Loucy (cell line): ENCODE data around the gene NIPBL.

Source experiments
- H2AFZ ChIP-seq: fragments of 200-600 bp; sonication (generic); 2 replicates; pipeline ENCODE4 v1.6.0; 2016; ENCODE audit warnings: antibody characterized with exemption, mild to moderate bottlenecking, low read length, moderate library complexity
- H3F3A ChIP-seq: fragments of 200-600 bp; 2 replicates; pipeline ENCODE4 v1.6.0; 2016; ENCODE audit warnings: antibody characterized with exemption, low read depth, mild to moderate bottlenecking
- H3K27me3 ChIP-seq: fragments of 200-600 bp; sonication (generic); 2 replicates; pipeline ENCODE4 v1.6.1; 2014; ENCODE audit warnings: low read length, mild to moderate bottlenecking; ENCODE audit not compliant: insufficient read depth, poor library complexity, severe bottlenecking
- H3K36me3 ChIP-seq: fragments of 200-600 bp; sonication (generic); 2 replicates; pipeline ENCODE4 v1.6.1; 2016; ENCODE audit warnings: low read length; ENCODE audit not compliant: insufficient read depth
- H3K4me1 ChIP-seq: fragments of 200-600 bp; sonication (generic); 2 replicates; pipeline ENCODE4 v1.5.1; 2014; ENCODE audit warnings: low read length, mild to moderate bottlenecking; ENCODE audit not compliant: insufficient read depth, poor library complexity, severe bottlenecking
- H3K4me2 ChIP-seq: fragments of 200-600 bp; sonication (generic); 2 replicates; pipeline ENCODE4 v1.6.0; 2014; ENCODE audit warnings: antibody characterized with exemption, low read length, low read depth, mild to moderate bottlenecking; ENCODE audit not compliant: poor library complexity, severe bottlenecking
- H3K4me3 ChIP-seq: fragments of 200-600 bp; sonication (generic); 2 replicates; pipeline ENCODE4 v1.5.1; 2014; ENCODE audit warnings: low read length, mild to moderate bottlenecking, mixed read lengths; ENCODE audit not compliant: poor library complexity, severe bottlenecking
- H3K79me2 ChIP-seq: fragments of 200-600 bp; sonication (generic); 2 replicates; pipeline ENCODE4 v1.6.1; 2014; ENCODE audit warnings: low read length; ENCODE audit not compliant: insufficient read depth
- H3K9ac ChIP-seq: fragments of 200-600 bp; sonication (generic); 2 replicates; pipeline ENCODE4 v1.6.0; 2014; ENCODE audit warnings: mild to moderate bottlenecking, low read depth, low read length, moderate library complexity; ENCODE audit not compliant: poor library complexity, severe bottlenecking
- H3K9me2 ChIP-seq: fragments of 200-600 bp; sonication (generic); replicated peaks from 2 replicates; pipeline ENCODE4 v1.6.1; 2016; ENCODE audit warnings: low read depth, low read length, mixed read lengths
- H3K9me3 ChIP-seq: fragments of 200-600 bp; sonication (generic); 2 replicates; pipeline ENCODE4 v1.6.1; 2014; ENCODE audit warnings: mild to moderate bottlenecking, antibody characterized with exemption, low read length, low read depth; ENCODE audit not compliant: insufficient read depth
- H4K20me1 ChIP-seq: fragments of 200-600 bp; sonication (generic); 2 replicates; pipeline ENCODE4 v1.6.0; 2014; ENCODE audit warnings: antibody characterized with exemption, low read length, mild to moderate bottlenecking; ENCODE audit not compliant: insufficient read depth, poor library complexity, severe bottlenecking
- EZH2phosphoT487 ChIP-seq: fragments of 200-600 bp; IDR thresholded peaks from 2 replicates; pipeline ENCODE4 v1.6.1; 2018; ENCODE audit warnings: antibody characterized with exemption, mild to moderate bottlenecking, moderate library complexity, borderline replicate concordance
- TF ChIP-seq, protein P1 (sequence below): fragments of 200-600 bp; sonication (generic); conservative IDR thresholded peaks from 2 replicates; pipeline ENCODE4 v1.5.1; 2014; ENCODE audit warnings: mild to moderate bottlenecking, antibody characterized with exemption, low read length

The NIPBL gene

DNA sequence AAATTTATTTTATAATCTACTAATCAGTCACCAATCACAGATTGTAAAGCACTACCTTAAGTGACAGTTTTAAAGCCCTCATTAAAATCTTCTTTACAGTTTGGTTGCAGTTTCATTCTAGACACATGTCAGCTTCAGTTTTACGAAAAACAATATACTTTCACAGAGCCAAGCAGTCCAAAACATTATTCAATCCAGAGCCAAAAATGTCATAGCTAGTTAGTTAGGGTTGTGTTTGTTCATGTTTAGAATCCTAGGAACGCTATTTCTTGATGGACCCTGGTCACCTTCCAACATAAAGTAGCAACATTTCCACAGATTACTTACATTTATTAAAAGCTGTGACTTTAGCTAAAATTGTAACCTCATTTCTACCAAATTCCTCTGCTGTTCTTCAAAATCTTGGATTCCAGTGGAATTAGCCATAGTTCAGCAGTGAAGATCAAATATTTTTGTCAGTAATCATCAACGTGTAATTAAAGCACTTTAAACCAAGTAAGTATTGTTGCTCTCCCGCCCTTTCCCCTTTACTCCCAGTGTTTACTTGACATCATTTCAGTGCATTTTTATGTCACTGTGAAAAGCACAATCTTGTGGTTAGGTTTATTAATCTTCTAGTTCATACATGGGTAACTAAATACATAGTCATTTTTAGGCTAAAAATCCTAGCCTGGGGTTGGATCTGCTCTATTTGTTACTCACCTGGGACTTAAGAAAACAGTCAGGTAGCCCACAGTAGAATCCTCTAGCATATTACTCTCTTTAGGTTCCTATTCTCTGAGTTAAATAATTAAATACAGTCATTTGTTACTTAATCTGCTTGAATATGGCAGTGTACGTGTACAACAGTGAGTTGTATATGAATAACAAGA, 74.3 kb downstream of the NIPBL start:
- H3K4me2 ChIP-seq = no peak overlapping the region
- H3K4me3 ChIP-seq = no peak overlapping the region

DNA sequence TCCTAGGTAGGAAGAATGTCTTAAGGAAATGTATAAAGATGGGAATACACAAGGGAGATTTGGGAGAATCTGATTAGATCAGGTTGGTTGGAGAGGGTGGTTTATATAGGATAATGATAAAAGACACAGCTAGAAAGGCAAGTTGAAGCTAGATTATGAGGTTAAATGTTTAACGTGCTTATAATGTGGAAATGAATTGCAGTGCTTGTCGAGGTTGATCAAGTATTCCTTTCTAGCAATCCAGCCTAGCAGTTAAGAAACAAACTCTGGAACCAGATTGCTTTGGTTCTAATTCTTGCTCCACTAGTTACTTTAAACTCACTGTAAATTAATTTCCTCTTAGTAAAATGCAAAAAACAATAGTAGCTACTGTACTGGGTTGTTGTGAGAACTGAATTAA, 76.5 kb downstream of the NIPBL start:
- H3K4me2 ChIP-seq = no peak overlapping the region
- peaks cover 27% of the 10 kb centered on the region for H3K4me1 ChIP-seq
- TF ChIP-seq, protein P1, sequence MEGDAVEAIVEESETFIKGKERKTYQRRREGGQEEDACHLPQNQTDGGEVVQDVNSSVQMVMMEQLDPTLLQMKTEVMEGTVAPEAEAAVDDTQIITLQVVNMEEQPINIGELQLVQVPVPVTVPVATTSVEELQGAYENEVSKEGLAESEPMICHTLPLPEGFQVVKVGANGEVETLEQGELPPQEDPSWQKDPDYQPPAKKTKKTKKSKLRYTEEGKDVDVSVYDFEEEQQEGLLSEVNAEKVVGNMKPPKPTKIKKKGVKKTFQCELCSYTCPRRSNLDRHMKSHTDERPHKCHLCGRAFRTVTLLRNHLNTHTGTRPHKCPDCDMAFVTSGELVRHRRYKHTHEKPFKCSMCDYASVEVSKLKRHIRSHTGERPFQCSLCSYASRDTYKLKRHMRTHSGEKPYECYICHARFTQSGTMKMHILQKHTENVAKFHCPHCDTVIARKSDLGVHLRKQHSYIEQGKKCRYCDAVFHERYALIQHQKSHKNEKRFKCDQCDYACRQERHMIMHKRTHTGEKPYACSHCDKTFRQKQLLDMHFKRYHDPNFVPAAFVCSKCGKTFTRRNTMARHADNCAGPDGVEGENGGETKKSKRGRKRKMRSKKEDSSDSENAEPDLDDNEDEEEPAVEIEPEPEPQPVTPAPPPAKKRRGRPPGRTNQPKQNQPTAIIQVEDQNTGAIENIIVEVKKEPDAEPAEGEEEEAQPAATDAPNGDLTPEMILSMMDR = no peak
- TF ChIP-seq EZH2phosphoT487 = no peak
- H3K79me2 ChIP-seq = peaks cover 73% of the 10 kb centered on the region
- H4K20me1 ChIP-seq = peaks cover 69% of the 10 kb centered on the region
- H3K9me3 ChIP-seq = no peaks in the 10 kb centered on the region
- no peak overlapping the region for H2AFZ ChIP-seq
- H3K36me3 ChIP-seq = peaks cover 27% of the 10 kb centered on the region
- H3K9ac ChIP-seq = no peak overlapping the region
- H3K27me3 ChIP-seq = no peaks in the 10 kb centered on the region
- H3K9me2 ChIP-seq = no peaks in the 10 kb centered on the region
- H3K4me3 ChIP-seq = no peak overlapping the region
- no peaks in the 10 kb centered on the region for H3F3A ChIP-seq

More for the DNA sequence above, 74.3 kb downstream of the NIPBL start:
- Histone ChIP-seq H3K27me3 (no peaks in the 10 kb centered on the region), H4K20me1 (peaks cover 90% of the 10 kb centered on the region), H3K4me1 (peaks cover 36% of the 10 kb centered on the region), H2AFZ (no peak overlapping the region), H3K9me3 (no peaks in the 10 kb centered on the region), H3K79me2 (peaks cover 94% of the 10 kb centered on the region), H3K9ac (no peak overlapping the region), H3F3A (no peaks in the 10 kb centered on the region), H3K9me2 (no peaks in the 10 kb centered on the region), H3K36me3 (peaks cover 8% of the 10 kb centered on the region)
- TF ChIP-seq EZH2phosphoT487 = no peak
- TF ChIP-seq, protein P1 = no peak

DNA sequence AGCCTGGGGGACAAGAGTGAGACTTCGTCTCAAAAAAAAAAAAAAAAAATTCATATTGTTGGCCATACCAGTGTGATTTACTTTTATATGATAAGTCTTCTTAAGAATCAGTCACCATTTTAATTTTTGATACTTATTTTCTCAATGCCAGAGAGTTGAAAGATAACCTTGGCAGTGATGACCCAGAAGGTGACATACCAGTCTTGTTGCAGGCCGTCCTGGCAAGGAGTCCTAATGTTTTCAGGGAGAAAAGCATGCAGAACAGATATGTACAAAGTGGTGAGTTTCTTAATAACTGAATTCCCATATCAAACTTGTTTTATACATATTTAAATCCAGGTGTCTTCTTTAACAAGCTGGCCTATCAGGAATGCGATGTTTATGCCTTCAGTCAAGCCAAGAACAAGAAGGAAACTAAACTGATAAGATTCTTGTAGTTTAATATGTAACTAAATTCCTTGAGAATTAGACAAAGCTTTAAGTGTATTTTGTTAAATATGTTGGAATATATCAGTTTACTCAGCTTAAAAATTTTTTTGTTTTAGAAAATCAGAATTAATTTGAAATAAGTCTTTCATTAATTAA, 81.5 kb downstream of the NIPBL start:
- Histone ChIP-seq H3K4me2 (no peak overlapping the region), H3K4me3 (no peak overlapping the region), H3F3A (no peaks in the 10 kb centered on the region), H3K79me2 (peaks cover 23% of the 10 kb centered on the region), H3K9ac (no peak overlapping the region), H3K36me3 (peaks cover 57% of the 10 kb centered on the region), H3K9me3 (no peaks in the 10 kb centered on the region), H3K9me2 (no peaks in the 10 kb centered on the region), H3K4me1 (no peaks in the 10 kb centered on the region), H2AFZ (no peak overlapping the region), H4K20me1 (peaks cover 22% of the 10 kb centered on the region), H3K27me3 (no peaks in the 10 kb centered on the region)
- no peak for TF ChIP-seq EZH2phosphoT487
- TF ChIP-seq, protein P1 = no peak
